OCI-LY7 (cell line): ENCODE results near the gene SLC25A14. TPM values are rescaled to one million over a fixed set of nuclear protein-coding genes. Genes with fewer than 3 reads are reported as not detected.

Experiments
- BruUV-seq: library from RNA; stranded (reverse); fragments of 400-500 nt; replicated peaks from 2 replicates; lab custom pipeline; 2021; lab: Mats Ljungman, UMichigan
- CTCF ChIA-PET: fragments of 300-600 bp; sonication (Branson Sonifier 250); formaldehyde crosslinking; loops from one replicate; lab custom pipeline; 2022; ENCODE audit warnings: antibody characterized with exemption; ENCODE audit not compliant: unreplicated experiment; lab: Charles Lee
- POLR2A ChIA-PET: fragments of 300-600 bp; sonication (Branson Sonifier 250); formaldehyde crosslinking; loops from one replicate; lab custom pipeline; 2022; ENCODE audit warnings: antibody characterized with exemption; lab: Charles Lee
- DNase-seq: peaks from one replicate; pipeline ENCODE4 v3.0.0-alpha.2; 2015; ENCODE audit warnings: low spot score
- H2AFZ ChIP-seq: fragments of 200-600 bp; sonication (generic), shearing (Covaris generic); 2 replicates; pipeline ENCODE4 v1.6.1; 2014; ENCODE audit warnings: mild to moderate bottlenecking, antibody characterized with exemption, low read length, moderate library complexity
- H3K27ac ChIP-seq: fragments of 200-600 bp; sonication (generic); 2 replicates; pipeline ENCODE4 v1.5.1; 2014; ENCODE audit warnings: mixed run types, low read depth, mild to moderate bottlenecking, moderate library complexity, low read length, inconsistent platforms; ENCODE audit not compliant: poor library complexity, severe bottlenecking
- H3K36me3 ChIP-seq: fragments of 200-600 bp; sonication (generic); 2 replicates; pipeline ENCODE4 v1.6.1; 2014; ENCODE audit warnings: mild to moderate bottlenecking, antibody characterized with exemption, low read length, moderate library complexity, mixed read lengths; ENCODE audit not compliant: insufficient read depth
- H3K4me1 ChIP-seq: fragments of 200-600 bp; sonication (generic); 2 replicates; pipeline ENCODE4 v1.5.1; 2014; ENCODE audit warnings: mild to moderate bottlenecking, low read length; ENCODE audit not compliant: insufficient read depth, poor library complexity, severe bottlenecking
- H3K4me2 ChIP-seq: fragments of 200-600 bp; sonication (generic); 2 replicates; pipeline ENCODE4 v1.6.1; 2014; ENCODE audit warnings: mild to moderate bottlenecking, low read length
- H3K4me3 ChIP-seq: fragments of 200-600 bp; sonication (generic); 2 replicates; pipeline ENCODE4 v1.5.1; 2014; ENCODE audit warnings: mild to moderate bottlenecking, low read depth, low read length; ENCODE audit not compliant: poor library complexity, severe bottlenecking
- H3K79me2 ChIP-seq: fragments of 200-600 bp; sonication (generic); 2 replicates; pipeline ENCODE4 v1.6.1; 2016; ENCODE audit warnings: low read depth, mild to moderate bottlenecking, low read length, moderate library complexity, mixed read lengths; ENCODE audit not compliant: insufficient read depth
- H3K9me2 ChIP-seq: fragments of 200-600 bp; sonication (generic); 2 replicates; pipeline ENCODE4 v1.6.1; 2016; ENCODE audit warnings: mild to moderate bottlenecking, low read length, mixed read lengths; ENCODE audit not compliant: insufficient read depth
- H3K9me3 ChIP-seq: fragments of 200-600 bp; sonication (generic); 2 replicates; pipeline ENCODE4 v1.6.1; 2014; ENCODE audit warnings: mild to moderate bottlenecking, mixed run types, low read length, mixed read lengths
- H4K20me1 ChIP-seq: fragments of 200-600 bp; sonication (generic); 2 replicates; pipeline ENCODE4 v1.6.1; 2014; ENCODE audit warnings: mild to moderate bottlenecking, antibody characterized with exemption, low read length, moderate library complexity, mixed read lengths; ENCODE audit not compliant: insufficient read depth
- CTCF ChIP-seq: fragments of 200-600 bp; sonication (generic); conservative IDR thresholded peaks from 2 replicates; pipeline ENCODE4 v1.5.1; 2014; ENCODE audit warnings: mild to moderate bottlenecking, antibody characterized with exemption, low read length, moderate library complexity, mixed read lengths
- EZH2phosphoT487 ChIP-seq: fragments of 200-600 bp; sonication (generic); IDR thresholded peaks from 2 replicates; pipeline ENCODE4 v1.6.1; 2018; ENCODE audit warnings: low read depth, borderline replicate concordance, mild to moderate bottlenecking, mixed run types, antibody characterized with exemption, low read length, moderate library complexity, mixed read lengths
- intact Hi-C: fragments of 100-400 bp; cut with micrococcal nuclease; formaldehyde crosslinking; loops from one replicate; pipeline ENCODE4 v1.10.0; 2022; ENCODE audit not compliant: unreplicated experiment
- small RNA-seq: library from RNA; depleted of rRNA; stranded (forward); fragments of <200 nt; gene quantifications from one replicate; pipeline ENCODE3, GENCODE V24; 2014
- total RNA-seq, 2 experiments: library from RNA; depleted of rRNA in 1 of 2; stranded (reverse); fragments of >200 nt in 1 of 2; shearing (Covaris generic) in 1 of 2; gene quantifications; 2 replicates each; pipeline ENCODE4 v1.2.3, GENCODE V29; 2014 to 2022

Gene SLC25A14
- total RNA-seq, 2 experiments from 2014 or later, result 12.6 to 19.5 TPM

DNA sequence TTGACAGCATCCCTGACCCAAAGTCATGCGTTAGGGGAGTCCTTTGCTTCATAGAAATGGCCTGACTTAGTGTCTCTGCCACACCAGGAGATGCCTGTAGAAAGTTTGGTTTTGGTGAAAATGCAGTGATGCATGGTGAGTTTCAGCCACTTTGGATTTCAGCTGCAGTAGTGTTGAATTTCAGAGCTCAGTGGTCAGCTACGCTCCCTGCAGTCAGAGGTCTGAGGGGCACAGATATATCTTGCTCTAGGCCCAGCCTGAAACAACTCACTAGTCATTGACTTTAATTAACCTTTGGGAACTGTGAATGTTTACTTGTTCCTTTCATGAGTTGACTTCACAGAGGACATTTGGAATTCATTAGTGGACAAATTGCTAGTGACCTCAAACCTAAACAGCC lies 79.5 kb downstream of the SLC25A14 start:
- no peak overlapping the region for H3K4me2 ChIP-seq
- H3K4me3 ChIP-seq, result no peak overlapping the region
- no peaks in the 10 kb centered on the region for H3K36me3 ChIP-seq
- H3K9me3 ChIP-seq, result no peaks in the 10 kb centered on the region
- intact Hi-C loops, result no loop called here
- POLR2A ChIA-PET, result no interaction called here
- H3K4me1 ChIP-seq, result no peaks in the 10 kb centered on the region
- no peak overlapping the region for H2AFZ ChIP-seq
- no peak for DNase-seq
- no peaks in the 10 kb centered on the region for H4K20me1 ChIP-seq
- no peaks in the 10 kb centered on the region for H3K9me2 ChIP-seq
- BruUV-seq, result no TSS peak
- CTCF ChIA-PET, result no interaction called here
- H3K27ac ChIP-seq, result no peak overlapping the region
- no peak for TF ChIP-seq EZH2phosphoT487
- no peak for TF ChIP-seq CTCF
- no peaks in the 10 kb centered on the region for H3K79me2 ChIP-seq

Small RNA genes lying within 50 kb of the gene (small RNA-seq; reads per million reads assigned to genes)
- not detected for gene AL035423.1
- gene RNU6-1130P, result not detected

Other genes with a start within 250 kb of the SLC25A14 start
- gene ELF4, start 229.4 kb upstream of the SLC25A14 start, total RNA-seq (2014; rRNA removed; shearing (Covaris generic)), result 13.4 and 15.0 TPM in 2 replicates
- 24.9 and 27.3 TPM in 2 replicates for gene ELF4, start 229.4 kb upstream of the SLC25A14 start, total RNA-seq (2022)
- gene AIFM1, start 174.1 kb upstream of the SLC25A14 start, total RNA-seq (2014; rRNA removed; shearing (Covaris generic)), result 23.1 and 28.8 TPM in 2 replicates
- 39.4 and 45.7 TPM in 2 replicates for gene AIFM1, start 174.1 kb upstream of the SLC25A14 start, total RNA-seq (2022)
- 0.28 and 0.92 TPM in 2 replicates for gene RAB33A, start 168.0 kb upstream of the SLC25A14 start, total RNA-seq (2014; rRNA removed; shearing (Covaris generic))
- 0.68 and 2.1 TPM in 2 replicates for gene RAB33A, start 168.0 kb upstream of the SLC25A14 start, total RNA-seq (2022)
- gene ZNF280C, start 71.0 kb upstream of the SLC25A14 start, total RNA-seq (2014; rRNA removed; shearing (Covaris generic)), result 5.0 and 5.7 TPM in 2 replicates
- gene ZNF280C, start 71.0 kb upstream of the SLC25A14 start, total RNA-seq (2022), result 10.8 and 12.5 TPM in 2 replicates
- not detected in 2 replicates for gene GPR119, start 45.8 kb downstream of the SLC25A14 start, total RNA-seq (2014; rRNA removed; shearing (Covaris generic))
- gene GPR119, start 45.8 kb downstream of the SLC25A14 start, total RNA-seq (2022), result not detected in 2 replicates
- 17.0 and 19.5 TPM in 2 replicates for gene RBMX2, start 62.1 kb downstream of the SLC25A14 start, total RNA-seq (2014; rRNA removed; shearing (Covaris generic))
- 21.9 and 24.6 TPM in 2 replicates for gene RBMX2, start 62.1 kb downstream of the SLC25A14 start, total RNA-seq (2022)